GM12878 (cell line): ENCODE results near the gene UNC119B. TPM values are rescaled to one million over a fixed set of nuclear protein-coding genes. Genes with fewer than 3 reads are reported as not detected.

ENCODE experiments used
- ATAC-seq: fragments of 200-7000 bp; cut with Tn5 transposase; 3 replicates; pipeline ENCODE4 v1.9.1; 2020; ENCODE audit warnings: mild to moderate bottlenecking, moderate library complexity
- BruUV-seq: library from RNA; stranded (reverse); fragments of 400-500 nt; replicated peaks from 2 replicates; lab custom pipeline; 2021; lab: Mats Ljungman, UMichigan
- CTCF ChIA-PET: fragments of 300-600 bp; sonication (Branson Sonifier 250); formaldehyde crosslinking; extraction: SDS; loops from one replicate; lab custom pipeline; 2021; ENCODE audit warnings: inconsistent platforms; lab: Yijun Ruan, JAX
- POLR2A ChIA-PET: fragments of 350-600 bp; formaldehyde crosslinking; extraction: SDS; loops from one replicate; lab custom pipeline; 2021; ENCODE audit warnings: inconsistent platforms; lab: Charles Lee
- RAD21 ChIA-PET: fragments of 300-600 bp; sonication (Branson Sonifier 250); formaldehyde crosslinking; loops from one replicate; lab custom pipeline; 2023; ENCODE audit warnings: antibody characterized with exemption; ENCODE audit not compliant: unreplicated experiment; lab: Charles Lee
- SMC1A ChIA-PET: fragments of 300-600 bp; sonication (Branson Sonifier 250); formaldehyde crosslinking; loops from one replicate; lab custom pipeline; 2023; ENCODE audit not compliant: unreplicated experiment, uncharacterized antibody; lab: Charles Lee
- DNase-seq: peaks from one replicate; pipeline ENCODE4 v3.0.0-alpha.2; 2011; ENCODE audit warnings: low read depth, low spot score
- FAIRE-seq: peaks from 3 replicates; lab custom pipeline; 2011; peaks lifted over from hg19 to GRCh38; lab: Jason Lieb, UNC
- H2AFZ ChIP-seq: 2 replicates; pipeline ENCODE4 v1.6.0; 2011; ENCODE audit warnings: low read depth, low read length, control low read depth; ENCODE audit not compliant: control insufficient read depth
- H3K27ac ChIP-seq: 2 replicates; pipeline ENCODE4 v1.5.1; 2011; ENCODE audit warnings: control low read depth; ENCODE audit not compliant: control insufficient read depth, insufficient read depth
- H3K27me3 ChIP-seq, 2 experiments: replicated peaks in 1 of 2; 2 replicates each; pipeline versions ENCODE4 v1.6.0 to v1.6.1; 2011; ENCODE audit warnings: low read length in 1 of 2; ENCODE audit not compliant: control insufficient read depth in 2 of 2, insufficient read depth in 2 of 2
- H3K36me3 ChIP-seq, 2 experiments: 2 replicates each; pipeline ENCODE4 v1.5.1; 2011; ENCODE audit warnings: low read length in 1 of 2; ENCODE audit not compliant: control insufficient read depth in 2 of 2, insufficient read depth in 2 of 2
- H3K4me1 ChIP-seq: 2 replicates; pipeline ENCODE4 v1.6.1; 2011; ENCODE audit warnings: mild to moderate bottlenecking, low read length, moderate library complexity, mixed read lengths; ENCODE audit not compliant: control insufficient read depth, insufficient read depth
- H3K4me2 ChIP-seq: 2 replicates; pipeline ENCODE4 v1.6.0; 2011; ENCODE audit warnings: control low read depth; ENCODE audit not compliant: control insufficient read depth, insufficient read depth
- H3K4me3 ChIP-seq: fragments of 200-600 bp; sonication (generic); 2 replicates; pipeline ENCODE4 v1.5.1; 2016
- H3K79me2 ChIP-seq: 2 replicates; pipeline ENCODE4 v1.6.0; 2011; ENCODE audit warnings: low read length; ENCODE audit not compliant: control insufficient read depth, insufficient read depth
- H3K9ac ChIP-seq: 2 replicates; pipeline ENCODE4 v1.8.0; 2011; ENCODE audit warnings: low read length, control low read depth, mixed read lengths; ENCODE audit not compliant: control insufficient read depth, insufficient read depth
- H3K9me3 ChIP-seq: replicated peaks from 3 replicates; pipeline ENCODE4 v1.5.1; 2011; ENCODE audit warnings: mild to moderate bottlenecking, low read length; ENCODE audit not compliant: control insufficient read depth, insufficient read depth
- H4K20me1 ChIP-seq: 2 replicates; pipeline ENCODE4 v1.6.0; 2011; ENCODE audit not compliant: control insufficient read depth, insufficient read depth
- POLR2A ChIP-seq: IDR thresholded peaks from 2 replicates; pipeline ENCODE4 v1.6.1; 2011; ENCODE audit warnings: low read depth, mild to moderate bottlenecking, low read length
- RB1 ChIP-seq: fragments of 450-650 bp; formaldehyde crosslinking; IDR thresholded peaks from 2 replicates; pipeline ENCODE4 v1.6.1; 2017; ENCODE audit warnings: mild to moderate bottlenecking, borderline replicate concordance
- ZNF217 ChIP-seq: fragments of 450-650 bp; IDR thresholded peaks from 2 replicates; pipeline ENCODE4 v1.6.1; 2017; ENCODE audit warnings: antibody characterized with exemption, mild to moderate bottlenecking
- WGBS: methylation state at CpG from one replicate; pipeline ENCODE4 v1.1.6; 2016; ENCODE audit warnings: low lambda C conversion rate; ENCODE audit not compliant: insufficient replicate concordance, insufficient coverage; ENCODE audit errors: missing lambda C conversion rate; 5-methylcytosine and 5-hydroxymethylcytosine counted together
- in situ Hi-C: fragments of 300-500 bp; cut with MboI; formaldehyde crosslinking; loops from 9 replicates; pipeline ENCODE4 v1.14.3; 2018; ENCODE audit warnings: mixed read lengths
- intact Hi-C: fragments of 100-400 bp; cut with micrococcal nuclease; formaldehyde crosslinking; loops from one replicate; pipeline ENCODE4 v1.14.2; 2022; ENCODE audit not compliant: unreplicated experiment
- polyA plus RNA-seq, 11 experiments: library from polyadenylated mRNA; depleted of rRNA in 4 of 11; unstranded in 6 of 11; stranded (reverse) in 5 of 11; fragments of >200 nt; fragmentation: Nextera tagmentation in 4 of 11; fragmentation: Illumina TruSeq in 1 of 11; extraction: Ambion mirVana in 4 of 11; extraction: Trizol in 1 of 11; gene quantifications; 1 replicate in 1 of 11; 2 replicates in 10 of 11; pipeline versions ENCODE4 v1.2.1 to v1.2.3, GENCODE V29; 2011 to 2016; ENCODE audit warnings: inconsistent platforms in 2 of 11, missing spikeins in 2 of 11, low read depth in 1 of 11
- total RNA-seq, 4 experiments: library from RNA; depleted of rRNA in 3 of 4; stranded (reverse); fragments of >200 nt in 3 of 4; fragmentation: Illumina TruSeq in 1 of 4; extraction: Trizol in 1 of 4; gene quantifications; 2 replicates each; pipeline versions ENCODE4 v1.2.1 to v1.2.3, GENCODE V29; 2013 to 2021

UNC119B gene
- total and polyA plus RNA-seq, 10 of the 15 experiments (the other 5 are each of a cell fraction or from before 2014, with no cell fraction given), result 4.3 to 31.5 (median 10.5) TPM

- FAIRE-seq (peak; percentile 66), DNase-seq (no peak), ATAC-seq (no peak)
- WGBS, result 95% methylated on average over 20 of the region's 21 CpGs
- H3K4me1 ChIP-seq, result no peaks in the 10 kb centered on the region
- no peaks in the 10 kb centered on the region; the same call in 2 of the 3 replicates for H3K9me3 ChIP-seq
- ChIA-PET RAD21 (no interaction called here), POLR2A (no interaction called here), SMC1A (interaction anchor here (1.1 to 1.4 kb wide), 2 partner anchors 26 to 211 kb away, joined by 3 to 4 read pairs; no protein-coding TSS in a partner anchor), CTCF (interaction anchor here (0.9 kb wide), 1 partner anchor 211 kb away, joined by 4 read pairs; no protein-coding TSS in a partner anchor)
- TF ChIP-seq POLR2A (peak; percentile 51; the same call in 1 of the 2 replicates), ZNF217 (no peak)
- no peaks in the 10 kb centered on the region for H3K27me3 ChIP-seq
- intact Hi-C loops, result no loop called here
- H3K9ac ChIP-seq, result no peak overlapping the region
- no TSS peak for BruUV-seq
- H3K4me3 ChIP-seq, result no peak overlapping the region
- H3K27ac ChIP-seq, result no peak overlapping the region
- H2AFZ ChIP-seq, result no peak overlapping the region
- H3K79me2 ChIP-seq, result no peaks in the 10 kb centered on the region
- H3K4me2 ChIP-seq, result no peak overlapping the region
- H3K36me3 ChIP-seq, result peaks cover 8 to 9% of the 10 kb centered on the region in 2 experiments; a peak in 3 of 4 replicates
- no peaks in the 10 kb centered on the region for H4K20me1 ChIP-seq
- in situ Hi-C loops, result no loop called here
Measured at GRCh38 chr12:120760349-120761254, 50.3 kb downstream of the UNC119B start.

- ChIA-PET RAD21 (no interaction called here), SMC1A (interaction anchor here (0.8 to 1.4 kb wide), 3 partner anchors 25 to 210 kb away, joined by 3 to 4 read pairs (median 3); no protein-coding TSS in a partner anchor), POLR2A (no interaction called here), CTCF (no interaction called here)
- ATAC-seq, result no peak
- Histone ChIP-seq H3K36me3 (peaks cover 10 to 16% of the 10 kb centered on the region in 2 experiments), H3K4me2 (no peak overlapping the region), H3K9me3 (no peaks in the 10 kb centered on the region), H3K4me1 (no peaks in the 10 kb centered on the region), H2AFZ (no peak overlapping the region), H3K4me3 (no peak overlapping the region), H4K20me1 (no peaks in the 10 kb centered on the region), H3K27me3 (no peaks in the 10 kb centered on the region), H3K9ac (no peak overlapping the region), H3K27ac (no peak overlapping the region), H3K79me2 (no peaks in the 10 kb centered on the region)
- no peak for FAIRE-seq
- DNase-seq, result no peak
- intact Hi-C loops, result no loop called here
- WGBS, result 86% methylated on average over 9 of the region's 9 CpGs
- in situ Hi-C loops, result no loop called here
- no TSS peak for BruUV-seq
- TF ChIP-seq RB1, result no peak
Measured at GRCh38 chr12:120761519-120761934, 51.3 kb downstream of the UNC119B start.
